Keratinocyte (primary cell): ENCODE measurements around the gene FOXB2. TPM values are rescaled to one million over a fixed set of nuclear protein-coding genes. Genes with fewer than 3 reads are reported as not detected.

Experiments
- DNase-seq: peaks from one replicate; pipeline ENCODE4 v3.0.0-alpha.2; 2011; ENCODE audit warnings: low read depth, missing footprints, low spot score
- FAIRE-seq: peaks from 2 replicates; lab custom pipeline; 2011; peaks lifted over from hg19 to GRCh38; lab: Jason Lieb, UNC
- H2AFZ ChIP-seq: 2 replicates; pipeline ENCODE4 v1.6.0; 2012; ENCODE audit warnings: low read length, control low read depth, inconsistent platforms; ENCODE audit not compliant: control insufficient read depth
- H3K27ac ChIP-seq: 2 replicates; pipeline ENCODE4 v1.5.1; 2011; ENCODE audit warnings: low read length; ENCODE audit not compliant: control insufficient read depth, insufficient read depth
- H3K27me3 ChIP-seq: 3 replicates; pipeline ENCODE4 v1.6.0; 2011; ENCODE audit warnings: low read length; ENCODE audit not compliant: control insufficient read depth, insufficient read depth; ENCODE audit errors: extremely low read depth
- H3K36me3 ChIP-seq, 2 experiments: 2 replicates in 1 of 2; 3 replicates in 1 of 2; pipeline ENCODE4 v1.5.1; 2011; ENCODE audit warnings: low read length in 2 of 2, mild to moderate bottlenecking in 1 of 2; ENCODE audit not compliant: control insufficient read depth in 2 of 2, insufficient read depth in 2 of 2; ENCODE audit errors: extremely low read depth in 1 of 2
- H3K4me1 ChIP-seq: 3 replicates; pipeline ENCODE4 v1.5.1; 2011; ENCODE audit warnings: low read length; ENCODE audit not compliant: control insufficient read depth, insufficient read depth; ENCODE audit errors: extremely low read depth
- H3K4me2 ChIP-seq: 3 replicates; pipeline ENCODE4 v1.6.0; 2011; ENCODE audit warnings: low read depth, low read length; ENCODE audit not compliant: control insufficient read depth, insufficient read depth; ENCODE audit errors: extremely low read depth
- H3K4me3 ChIP-seq, 3 experiments: fragments of 200-600 bp in 1 of 3; sonication (generic) in 1 of 3; 2 replicates in 2 of 3; 3 replicates in 1 of 3; pipeline ENCODE4 v1.5.1; 2011 to 2016; ENCODE audit warnings: low read length in 3 of 3, mild to moderate bottlenecking in 3 of 3, control low read depth in 2 of 3, inconsistent platforms in 1 of 3, low read depth in 1 of 3, mixed read lengths in 1 of 3, mixed run types in 1 of 3, moderate library complexity in 1 of 3; ENCODE audit not compliant: control insufficient read depth in 2 of 3, insufficient read depth in 2 of 3; ENCODE audit errors: extremely low read depth in 1 of 3
- H3K79me2 ChIP-seq: 2 replicates; pipeline ENCODE4 v1.6.0; 2012; ENCODE audit warnings: low read length; ENCODE audit not compliant: control insufficient read depth, insufficient read depth
- H3K9ac ChIP-seq: 3 replicates; pipeline ENCODE4 v1.6.0; 2011; ENCODE audit warnings: low read length; ENCODE audit not compliant: control insufficient read depth, insufficient read depth; ENCODE audit errors: extremely low read depth
- H3K9me1 ChIP-seq: 3 replicates; pipeline ENCODE4 v1.6.0; 2011; ENCODE audit warnings: low read length; ENCODE audit not compliant: control insufficient read depth, insufficient read depth; ENCODE audit errors: extremely low read depth
- H3K9me3 ChIP-seq: 2 replicates; pipeline ENCODE4 v1.5.1; 2012; ENCODE audit warnings: low read depth, low read length; ENCODE audit not compliant: control insufficient read depth
- H4K20me1 ChIP-seq: 3 replicates; pipeline ENCODE4 v1.6.0; 2011; ENCODE audit warnings: low read length; ENCODE audit not compliant: control insufficient read depth, insufficient read depth; ENCODE audit errors: extremely low read depth
- CTCF ChIP-seq, 3 experiments: IDR thresholded peaks in 1 of 3; conservative IDR thresholded peaks in 1 of 3; optimal IDR thresholded peaks in 1 of 3; 2 replicates in 2 of 3; 3 replicates in 1 of 3; pipeline versions ENCODE3 to v1.5.1; 2011; ENCODE audit warnings: low read length in 3 of 3, mild to moderate bottlenecking in 3 of 3, moderate library complexity in 2 of 3, control low read depth in 1 of 3, inconsistent platforms in 1 of 3; ENCODE audit not compliant: insufficient read depth in 2 of 3; ENCODE audit errors: extremely low read depth in 1 of 3
- EZH2 ChIP-seq: IDR thresholded peaks from one replicate; pipeline ENCODE4 v1.6.1; 2012; ENCODE audit warnings: inconsistent platforms, mild to moderate bottlenecking, low read length, moderate library complexity
- dilution Hi-C: fragments of 300-500 bp; cut with MboI; formaldehyde crosslinking; loops from one replicate; pipeline ENCODE4 v1.7.0; 2020; ENCODE audit warnings: low sequenced_read_pairs; ENCODE audit not compliant: extremely low pct_ligation_motif_present
- polyA plus RNA-seq, 5 experiments: library from polyadenylated mRNA; depleted of rRNA in 3 of 5; stranded (reverse) in 3 of 5; stranded (forward) in 1 of 5; unstranded in 1 of 5; fragments of >200 nt; gene quantifications; 1 replicate in 1 of 5; 2 replicates in 3 of 5; 3 replicates in 1 of 5; pipeline versions ENCODE4 v1.2.1 to v1.2.3, GENCODE V29; 2011 to 2012; ENCODE audit warnings: missing spikeins in 2 of 5, low read depth in 1 of 5, low replicate concordance in 1 of 5

The FOXB2 gene
- polyA plus RNA-seq, 1 donor (not counting 4 experiments of a cell fraction or from before 2014, with no cell fraction given): not detected

GRCh38 chr9:77023726-77024125 lies 4.3 kb downstream of the FOXB2 start:
- dilution Hi-C loops: no loop called here
- Histone ChIP-seq H3K9me1 (no peaks in the 10 kb centered on the region), H3K9me3 (no peaks in the 10 kb centered on the region), H3K4me2 (no peak overlapping the region), H3K4me3 (no peak overlapping the region), H2AFZ (no peak overlapping the region), H3K27ac (no peak overlapping the region), H3K36me3 (no peaks in the 10 kb centered on the region), H3K4me1 (peaks cover 8% of the 10 kb centered on the region), H3K79me2 (no peaks in the 10 kb centered on the region), H4K20me1 (no peaks in the 10 kb centered on the region), H3K27me3 (peaks cover 49% of the 10 kb centered on the region), H3K9ac (no peak overlapping the region)
- FAIRE-seq (no peak), DNase-seq (no peak)
- no peak for TF ChIP-seq EZH2
- no peak for TF ChIP-seq CTCF (optimal IDR thresholded peaks at IDR 0.05 in 1 of 3, IDR thresholded peaks at IDR 0.05 in 1 of 3, conservative IDR thresholded peaks at IDR 0.05 in 1 of 3; ENCODE audit: extremely low read depth in 1 of 3, insufficient read depth in 2 of 3, low read length in 3 of 3)

- Histone ChIP-seq H3K36me3 (no peaks in the 10 kb centered on the region), H3K4me1 (peaks cover 8% of the 10 kb centered on the region), H3K79me2 (no peaks in the 10 kb centered on the region), H3K9me1 (no peaks in the 10 kb centered on the region), H3K27ac (no peak overlapping the region), H3K4me2 (peak overlapping the region; percentile 18), H3K4me3 (no peak overlapping the region), H3K9ac (no peak overlapping the region), H2AFZ (no peak overlapping the region), H3K27me3 (peaks cover 38% of the 10 kb centered on the region), H4K20me1 (no peaks in the 10 kb centered on the region), H3K9me3 (no peaks in the 10 kb centered on the region)
- dilution Hi-C loops: no loop called here
- FAIRE-seq: peak; percentile 34
- TF ChIP-seq EZH2 (no peak), CTCF (optimal IDR thresholded peaks at IDR 0.05 in 1 of 3, IDR thresholded peaks at IDR 0.05 in 1 of 3, conservative IDR thresholded peaks at IDR 0.05 in 1 of 3; ENCODE audit: extremely low read depth in 1 of 3, insufficient read depth in 2 of 3, low read length in 3 of 3) (no peak)
- peak; percentile 63 for DNase-seq
Measured at GRCh38 chr9:77024776-77025545, 5.5 kb downstream of the FOXB2 start.
